Transverse colon (tissue), 4 donors: ENCODE measurements around the gene TPRA1. TPM values are rescaled to one million over a fixed set of nuclear protein-coding genes. Genes with fewer than 3 reads are reported as not detected.
A peak's percentile ranks its signal among the peaks of the same experiment; 100 is the strongest.

Source experiments
- DNase-seq: peaks from one replicate; pipeline ENCODE4 v3.0.0-alpha.2; 2019
- H3K27ac ChIP-seq, 4 donors: fragments of 200-600 bp; sonication (generic); 2 replicates each; pipeline ENCODE4 v1.5.1; 2016 to 2018; ENCODE audit warnings: inconsistent platforms in 4 of 4
- H3K27me3 ChIP-seq: fragments of 200-600 bp; sonication (generic); 2 replicates; pipeline ENCODE4 v1.5.1; 2017; ENCODE audit warnings: inconsistent platforms
- H3K36me3 ChIP-seq, 4 donors: fragments of 200-600 bp; sonication (generic); 2 replicates each; pipeline ENCODE4 v1.5.1; 2017 to 2019; ENCODE audit warnings: inconsistent platforms in 4 of 4
- H3K4me1 ChIP-seq, 4 donors: fragments of 200-600 bp; sonication (generic); 2 replicates each; pipeline ENCODE4 v1.5.1; 2017 to 2020; ENCODE audit warnings: inconsistent platforms in 4 of 4
- H3K4me3 ChIP-seq, 4 donors: fragments of 200-600 bp; sonication (generic); 1 replicate in 1 of 4; 2 replicates in 3 of 4; pipeline versions ENCODE4 v1.5.1 to v1.6.1; 2017 to 2019; ENCODE audit warnings: inconsistent platforms in 4 of 4
- H3K9me3 ChIP-seq, 2 donors: fragments of 200-600 bp; sonication (generic); 2 replicates each; pipeline ENCODE4 v1.5.1; 2017 to 2019; ENCODE audit warnings: inconsistent platforms in 2 of 2
- EP300 ChIP-seq: sonication (generic); formaldehyde crosslinking; IDR thresholded peaks from one replicate; pipeline ENCODE4 v1.6.1; 2017; ENCODE audit warnings: antibody characterized with exemption, low read depth
- POLR2A ChIP-seq: fragments of 450-650 bp; IDR thresholded peaks from one replicate; pipeline ENCODE4 v1.6.1; 2016; ENCODE audit warnings: antibody characterized with exemption, mild to moderate bottlenecking, moderate library complexity
- POLR2AphosphoS5 ChIP-seq, 3 donors: sonication (generic); formaldehyde crosslinking; IDR thresholded peaks; one replicate each; pipeline ENCODE4 v1.6.1; 2016; ENCODE audit warnings: antibody characterized with exemption in 3 of 3
- WGBS, 2 donors: methylation state at CpG; one replicate each; pipeline ENCODE4 v1.1.5; 2018; ENCODE audit warnings: low coverage in 1 of 2; 5-methylcytosine and 5-hydroxymethylcytosine counted together
- in situ Hi-C, 4 donors: fragments of 200-750 bp; cut with MboI; loops; one replicate each; pipeline versions ENCODE4 v1.15.0 to v1.15.1; 2017; ENCODE audit warnings: low sequenced_read_pairs in 3 of 4, low pct_ligation_motif_present in 1 of 4, low pct_unique_long_range_greater_than_20kb in 1 of 4
- intact Hi-C: fragments of 100-400 bp; cut with DNase I; formaldehyde crosslinking; loops from one replicate; pipeline ENCODE4 v1.15.1; 2023; ENCODE audit warnings: low total_unique reads
- total RNA-seq, 4 donors: library from RNA; depleted of rRNA; stranded (reverse); fragments of >200 nt; gene quantifications; one replicate each; pipeline ENCODE4 v1.1.0, GENCODE V29; 2016
- TF ChIP-seq, protein P1 (sequence below), 5 experiments: fragments of 200-600 bp in 3 of 5; fragments of 450-650 bp in 2 of 5; sonication (generic) in 3 of 5; IDR thresholded peaks; 1 replicate in 2 of 5; 2 replicates in 3 of 5; pipeline ENCODE4 v1.5.1; 2016 to 2017; ENCODE audit warnings: antibody characterized with exemption in 5 of 5, inconsistent platforms in 3 of 5, mild to moderate bottlenecking in 2 of 5, moderate library complexity in 1 of 5

The TPRA1 gene
- total RNA-seq = 10 to 100 TPM; 16.1 to 29.8 (median 21.1) TPM

DNA sequence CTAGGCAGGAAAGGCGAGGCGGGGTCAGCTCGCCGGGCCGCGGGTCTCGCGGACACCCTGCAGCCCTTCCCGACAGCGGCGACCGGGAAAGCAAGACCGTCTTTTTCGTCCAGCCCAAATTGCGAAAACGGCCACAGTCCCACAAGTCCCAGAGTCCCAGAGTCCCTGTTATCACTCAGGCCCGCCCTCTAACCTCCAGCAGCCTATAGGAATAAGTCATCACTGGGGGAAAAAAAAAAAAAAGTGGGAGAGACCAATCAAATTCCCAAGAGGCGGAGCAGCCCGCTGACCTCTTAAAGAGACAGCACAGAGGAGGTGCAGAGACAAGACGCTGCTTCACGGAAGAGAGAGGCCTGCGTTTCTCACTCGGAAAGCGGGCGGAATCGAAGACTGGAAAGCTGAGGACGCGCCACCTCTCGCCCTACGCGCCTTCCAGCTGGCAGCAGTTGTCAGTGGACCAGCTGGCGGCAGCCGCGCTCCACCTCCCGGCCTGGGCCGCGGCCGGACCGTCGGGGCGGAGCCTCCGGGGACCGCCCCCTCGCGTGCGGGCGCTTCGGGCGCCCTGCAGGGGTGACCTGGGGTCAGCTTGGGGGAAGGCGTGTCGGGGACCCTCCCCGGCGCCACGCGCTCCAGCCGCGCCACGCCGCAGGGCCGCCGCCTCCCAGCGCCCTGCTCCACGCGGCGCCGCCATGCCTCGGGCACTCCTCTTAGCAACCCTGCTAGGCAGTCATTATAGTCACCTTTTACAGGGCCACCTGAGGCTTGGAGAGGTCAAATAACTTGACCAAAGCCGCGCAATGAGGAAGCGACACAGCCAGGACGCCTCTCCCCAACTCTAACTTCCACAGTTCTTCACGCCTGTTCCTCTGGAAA lies at the start of gene TPRA1:
TPRA1 (minus strand) TSS at position 141 of the 873 bp plus-strand sequence. CDS start 10,587 bp downstream, outside the sequence.
- Histone ChIP-seq H3K4me3 (peak within 1 kb of the TSS; percentile 67 to 99 (median 88)), H3K27me3 (no peaks in the 10 kb centered on the region), H3K4me1 (peaks cover 17 to 40% (median 31%) of the 10 kb centered on the region in 4 donors), H3K36me3 (no peaks in the 10 kb centered on the region), H3K9me3 (no peaks in the 10 kb centered on the region), H3K27ac (peak within 1 kb of the TSS; percentile 85 to 97 (median 93))
- TF ChIP-seq POLR2AphosphoS5 (IDR thresholded peaks at IDR 0.05) (peak; percentile 1 to 44 (median 41)), POLR2A (peak; percentile 43), EP300 (no peak)
- TF ChIP-seq, protein P1, sequence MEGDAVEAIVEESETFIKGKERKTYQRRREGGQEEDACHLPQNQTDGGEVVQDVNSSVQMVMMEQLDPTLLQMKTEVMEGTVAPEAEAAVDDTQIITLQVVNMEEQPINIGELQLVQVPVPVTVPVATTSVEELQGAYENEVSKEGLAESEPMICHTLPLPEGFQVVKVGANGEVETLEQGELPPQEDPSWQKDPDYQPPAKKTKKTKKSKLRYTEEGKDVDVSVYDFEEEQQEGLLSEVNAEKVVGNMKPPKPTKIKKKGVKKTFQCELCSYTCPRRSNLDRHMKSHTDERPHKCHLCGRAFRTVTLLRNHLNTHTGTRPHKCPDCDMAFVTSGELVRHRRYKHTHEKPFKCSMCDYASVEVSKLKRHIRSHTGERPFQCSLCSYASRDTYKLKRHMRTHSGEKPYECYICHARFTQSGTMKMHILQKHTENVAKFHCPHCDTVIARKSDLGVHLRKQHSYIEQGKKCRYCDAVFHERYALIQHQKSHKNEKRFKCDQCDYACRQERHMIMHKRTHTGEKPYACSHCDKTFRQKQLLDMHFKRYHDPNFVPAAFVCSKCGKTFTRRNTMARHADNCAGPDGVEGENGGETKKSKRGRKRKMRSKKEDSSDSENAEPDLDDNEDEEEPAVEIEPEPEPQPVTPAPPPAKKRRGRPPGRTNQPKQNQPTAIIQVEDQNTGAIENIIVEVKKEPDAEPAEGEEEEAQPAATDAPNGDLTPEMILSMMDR (IDR thresholded peaks at IDR 0.05) = peak in 1 of 5 experiments; percentile 16
- intact Hi-C loops (no loop called here), in situ Hi-C loops (no loop called here)
- WGBS, 2 donors = 1 to 5% methylated on average over 4 to 49 of the region's 72 CpGs
- DNase-seq = peak; percentile 90

DNA sequence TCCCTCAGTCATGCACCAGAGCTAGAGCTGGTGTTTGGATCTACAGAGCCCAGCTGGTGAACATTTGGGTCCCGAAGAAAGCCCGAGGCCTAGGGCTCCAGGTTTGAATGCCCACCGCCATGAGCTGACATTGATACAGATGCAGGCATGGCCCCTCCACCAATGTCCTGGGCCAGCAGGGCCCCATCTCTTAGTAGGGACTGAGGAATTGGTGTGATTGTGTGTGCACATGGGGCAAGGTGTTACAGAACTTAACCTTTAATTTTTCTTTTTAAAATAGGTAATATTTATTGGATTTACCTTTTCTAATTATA lies 49.5 kb upstream of the TPRA1 start:
- in situ Hi-C loops = no loop called here
- intact Hi-C loops = no loop called here
- Histone ChIP-seq H3K36me3 (no peaks in the 10 kb centered on the region), H3K4me1 (no peaks in the 10 kb centered on the region), H3K27ac (no peak overlapping the region), H3K9me3 (no peaks in the 10 kb centered on the region), H3K4me3 (no peak overlapping the region), H3K27me3 (no peaks in the 10 kb centered on the region)
- 93 to 100% methylated on average over 1 to 3 of the region's 3 CpGs for WGBS, 2 donors
- no peak for TF ChIP-seq POLR2AphosphoS5 (IDR thresholded peaks at IDR 0.05)
- TF ChIP-seq, protein P1 (IDR thresholded peaks at IDR 0.05) = no peak
- no peak for TF ChIP-seq POLR2A
- no peak for TF ChIP-seq EP300
- DNase-seq = no peak

DNA sequence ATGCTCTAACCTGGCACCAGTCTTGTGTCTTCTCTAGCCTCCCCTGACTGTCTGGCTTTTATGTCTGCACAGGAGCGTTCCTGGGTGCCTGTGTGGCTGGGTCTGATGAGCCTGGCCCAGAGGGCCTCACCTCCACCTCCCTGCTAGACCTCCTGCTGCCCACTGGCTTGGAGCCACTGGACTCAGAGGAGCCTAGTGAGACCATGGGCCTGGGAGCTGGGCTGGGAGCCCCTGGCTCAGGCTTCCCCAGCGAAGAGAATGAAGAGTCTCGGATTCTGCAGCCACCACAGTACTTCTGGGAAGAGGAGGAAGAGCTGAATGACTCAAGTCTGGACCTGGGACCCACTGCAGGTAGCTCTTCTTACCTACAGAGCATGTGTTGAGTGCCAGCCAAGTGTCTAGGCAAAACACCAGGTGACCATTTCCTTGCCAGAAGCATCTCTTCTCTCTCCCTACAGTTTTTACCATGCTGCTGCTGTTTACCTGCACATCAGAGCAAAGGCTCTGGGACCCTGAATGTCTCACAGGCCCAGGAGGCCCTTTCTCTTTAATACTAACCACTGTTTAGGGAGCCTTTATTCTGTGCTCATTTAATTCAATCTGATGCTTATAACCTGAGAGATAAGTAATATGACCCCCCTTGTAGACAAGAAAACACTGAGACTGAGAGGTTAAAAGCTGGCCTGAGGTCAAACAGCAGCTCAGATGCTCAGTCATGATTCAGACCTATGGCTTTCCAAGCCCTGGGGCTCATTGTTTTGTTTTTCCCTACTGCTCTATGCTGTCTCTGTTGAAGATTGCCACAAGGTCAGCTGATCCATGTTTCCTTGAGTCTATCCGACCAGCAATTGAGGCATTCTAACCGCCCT lies 48.9 kb upstream of the TPRA1 start:
- intact Hi-C loops (no loop called here), in situ Hi-C loops (no loop called here)
- 92 to 94% methylated on average over 2 to 5 of the region's 5 CpGs for WGBS, 2 donors
- Histone ChIP-seq H3K4me1 (no peaks in the 10 kb centered on the region), H3K27ac (no peak overlapping the region), H3K9me3 (no peaks in the 10 kb centered on the region), H3K4me3 (no peak overlapping the region), H3K27me3 (no peaks in the 10 kb centered on the region), H3K36me3 (no peaks in the 10 kb centered on the region)
- DNase-seq = no peak
- TF ChIP-seq EP300 = no peak

DNA sequence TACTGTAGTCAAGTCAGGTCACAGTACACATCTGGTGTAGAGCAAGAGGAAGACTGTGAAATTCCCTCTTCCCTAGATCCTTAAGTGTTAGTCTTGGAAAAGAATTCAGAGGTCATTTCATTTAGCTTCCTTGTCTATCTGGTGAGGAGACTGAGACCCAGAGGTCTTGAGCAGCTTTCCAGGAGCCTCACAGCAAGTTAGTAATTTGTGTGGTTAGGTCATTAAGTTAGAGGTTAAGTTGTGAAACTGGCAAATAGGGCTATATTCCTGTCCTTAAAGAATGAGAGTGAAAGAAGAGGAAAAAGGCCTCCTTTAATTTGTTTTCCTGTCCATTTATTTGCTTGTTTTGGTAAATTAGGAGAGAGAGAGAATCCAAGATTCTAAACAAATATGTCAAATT lies 47.4 kb upstream of the TPRA1 start:
- Histone ChIP-seq H3K27me3 (no peaks in the 10 kb centered on the region), H3K4me3 (no peak overlapping the region), H3K36me3 (no peaks in the 10 kb centered on the region), H3K9me3 (no peaks in the 10 kb centered on the region), H3K4me1 (no peaks in the 10 kb centered on the region), H3K27ac (no peak overlapping the region)
- in situ Hi-C loops = no loop called here
- intact Hi-C loops = no loop called here
- no peak for DNase-seq
- TF ChIP-seq EP300 = no peak
- no peak for TF ChIP-seq POLR2A
- no peak for TF ChIP-seq POLR2AphosphoS5 (IDR thresholded peaks at IDR 0.05)
- TF ChIP-seq, protein P1 (IDR thresholded peaks at IDR 0.05) = no peak
